ENCODE data around the gene AOX1.

- TF ChIP-seq, protein P1, sequence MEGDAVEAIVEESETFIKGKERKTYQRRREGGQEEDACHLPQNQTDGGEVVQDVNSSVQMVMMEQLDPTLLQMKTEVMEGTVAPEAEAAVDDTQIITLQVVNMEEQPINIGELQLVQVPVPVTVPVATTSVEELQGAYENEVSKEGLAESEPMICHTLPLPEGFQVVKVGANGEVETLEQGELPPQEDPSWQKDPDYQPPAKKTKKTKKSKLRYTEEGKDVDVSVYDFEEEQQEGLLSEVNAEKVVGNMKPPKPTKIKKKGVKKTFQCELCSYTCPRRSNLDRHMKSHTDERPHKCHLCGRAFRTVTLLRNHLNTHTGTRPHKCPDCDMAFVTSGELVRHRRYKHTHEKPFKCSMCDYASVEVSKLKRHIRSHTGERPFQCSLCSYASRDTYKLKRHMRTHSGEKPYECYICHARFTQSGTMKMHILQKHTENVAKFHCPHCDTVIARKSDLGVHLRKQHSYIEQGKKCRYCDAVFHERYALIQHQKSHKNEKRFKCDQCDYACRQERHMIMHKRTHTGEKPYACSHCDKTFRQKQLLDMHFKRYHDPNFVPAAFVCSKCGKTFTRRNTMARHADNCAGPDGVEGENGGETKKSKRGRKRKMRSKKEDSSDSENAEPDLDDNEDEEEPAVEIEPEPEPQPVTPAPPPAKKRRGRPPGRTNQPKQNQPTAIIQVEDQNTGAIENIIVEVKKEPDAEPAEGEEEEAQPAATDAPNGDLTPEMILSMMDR (IDR thresholded peaks at IDR 0.05) = no peak
- no peak for TF ChIP-seq EZH2 (IDR thresholded peaks at IDR 0.05; ENCODE audit: borderline replicate concordance, insufficient read depth, low read depth, low read length, poor library complexity, severe bottlenecking)
Measured at GRCh38 chr2:200693836-200694470, 108.1 kb downstream of the AOX1 start.

All from B cell (primary cell).